CD4-positive, alpha-beta memory T cell (primary cell): Measurements from ENCODE around the gene GJA4. TPM values are rescaled to one million over a fixed set of nuclear protein-coding genes. Genes with fewer than 3 reads are reported as not detected.

Experiments used
- CTCF ChIA-PET: fragments of 350-600 bp; sonication (Branson Sonifier 250); formaldehyde crosslinking; loops from one replicate; lab custom pipeline; 2021; ENCODE audit warnings: inconsistent platforms; ENCODE audit not compliant: partially characterized antibody; lab: Charles Lee
- POLR2A ChIA-PET: fragments of 350-600 bp; sonication (Branson Sonifier 250); formaldehyde crosslinking; loops from one replicate; lab custom pipeline; 2021; ENCODE audit not compliant: partially characterized antibody; lab: Charles Lee
- DNase-seq, 5 donors: peaks; one replicate each; pipeline versions ENCODE4 v3.0.0 to v3.0.0-alpha.2; 2020 to 2022; ENCODE audit warnings: mixed read lengths in 1 of 5
- H3K27ac ChIP-seq: one replicate; pipeline ENCODE4 v1.7.0; 2013; ENCODE audit warnings: low read depth, low read length
- H3K27me3 ChIP-seq: 2 replicates; pipeline ENCODE4 v1.7.0; 2013; ENCODE audit warnings: mild to moderate bottlenecking, low read length, moderate library complexity; ENCODE audit not compliant: insufficient read depth
- H3K36me3 ChIP-seq: 2 replicates; pipeline ENCODE4 v1.7.0; 2013; ENCODE audit warnings: mild to moderate bottlenecking, low read length, moderate library complexity; ENCODE audit not compliant: insufficient read depth
- H3K4me1 ChIP-seq: 2 replicates; pipeline ENCODE4 v1.7.0; 2013; ENCODE audit warnings: mild to moderate bottlenecking, low read length, moderate library complexity; ENCODE audit not compliant: insufficient read depth
- H3K4me3 ChIP-seq, 2 donors: one replicate each; pipeline ENCODE4 v1.7.0; 2013; ENCODE audit warnings: low read length in 2 of 2, mild to moderate bottlenecking in 1 of 2
- H3K9me3 ChIP-seq, 2 donors: one replicate each; pipeline ENCODE4 v1.7.0; 2013; ENCODE audit warnings: low read length in 2 of 2, control low read depth in 1 of 2; ENCODE audit not compliant: control insufficient read depth in 1 of 2
- H3K27ac Mint-ChIP-seq, 7 donors: one replicate each; pipeline ENCODE4 v1.8.0; 2020 to 2021; ENCODE audit warnings: mixed read lengths in 7 of 7, mild to moderate bottlenecking in 6 of 7, inconsistent platforms in 3 of 7, moderate library complexity in 3 of 7
- H3K27me3 Mint-ChIP-seq, 2 donors: one replicate each; pipeline ENCODE4 v1.8.0; 2020 to 2021; ENCODE audit warnings: mixed read lengths in 2 of 2
- H3K36me3 Mint-ChIP-seq, 2 donors: one replicate each; pipeline ENCODE4 v1.8.0; 2020 to 2021; ENCODE audit warnings: mixed read lengths in 2 of 2, inconsistent platforms in 1 of 2, mild to moderate bottlenecking in 1 of 2
- H3K4me1 Mint-ChIP-seq, 4 donors: one replicate each; pipeline ENCODE4 v1.8.0; 2020 to 2021; ENCODE audit warnings: mixed read lengths in 4 of 4, mild to moderate bottlenecking in 1 of 4
- H3K4me3 Mint-ChIP-seq, 8 donors: one replicate each; pipeline ENCODE4 v1.8.0; 2020 to 2021; ENCODE audit warnings: mixed read lengths in 8 of 8, mild to moderate bottlenecking in 7 of 8, moderate library complexity in 6 of 8, inconsistent platforms in 3 of 8
- H3K9me3 Mint-ChIP-seq, 8 donors: one replicate each; pipeline ENCODE4 v1.8.0; 2020 to 2021; ENCODE audit warnings: mixed read lengths in 8 of 8, mild to moderate bottlenecking in 5 of 8, inconsistent platforms in 3 of 8, moderate library complexity in 1 of 8
- intact Hi-C: fragments of 100-400 bp; cut with micrococcal nuclease; formaldehyde crosslinking; loops from one replicate; pipeline ENCODE4 v1.15.1; 2023
- polyA plus RNA-seq, 2 donors: library from polyadenylated mRNA; unstranded; fragments of 300-500 nt; fragmentation: Illumina TruSeq; gene quantifications; one replicate each; pipeline ENCODE4 v1.2.3, GENCODE V29; 2021
- total RNA-seq, 2 experiments: library from RNA; stranded (reverse); gene quantifications; one replicate each; pipeline ENCODE4 v1.2.3, GENCODE V29; 2021

The GJA4 gene
- total and polyA plus RNA-seq, 4 experiments from 2014 or later, result not detected

GRCh38 chr1:34759503-34760357 lies 33.1 kb upstream of the GJA4 start, which contains the start of gene GJB4:
TSS of gene GJB4 (plus strand) at chr1:34759740. CDS start at chr1:34761255, 1,515 bp downstream.
- intact Hi-C loops, result no loop called here
- no peaks in the 10 kb centered on the region for H3K36me3 ChIP-seq
- Mint-ChIP-seq H3K27ac (no peak within 1 kb of the TSS), H3K36me3 (no peaks in the 10 kb centered on the region), H3K9me3 (no peaks in the 10 kb centered on the region), H3K4me3 (no peak within 1 kb of the TSS), H3K27me3 (peaks cover 15 to 20% of the 10 kb centered on the region in 2 donors), H3K4me1 (no peaks in the 10 kb centered on the region)
- no peak within 1 kb of the TSS for H3K4me3 ChIP-seq
- no peak for DNase-seq
- POLR2A ChIA-PET, result no interaction called here
- no peaks in the 10 kb centered on the region for H3K27me3 ChIP-seq
- no peaks in the 10 kb centered on the region for H3K4me1 ChIP-seq
- CTCF ChIA-PET, result no interaction called here
- no peak within 1 kb of the TSS for H3K27ac ChIP-seq
- no peaks in the 10 kb centered on the region for H3K9me3 ChIP-seq

GRCh38 chr1:34761176-34761761 lies 31.5 kb upstream of the GJA4 start:
- no peaks in the 10 kb centered on the region for H3K36me3 Mint-ChIP-seq
- CTCF ChIA-PET, result no interaction called here
- Histone ChIP-seq H3K4me1 (no peaks in the 10 kb centered on the region), H3K27ac (no peak overlapping the region), H3K27me3 (no peaks in the 10 kb centered on the region), H3K36me3 (no peaks in the 10 kb centered on the region), H3K4me3 (no peak overlapping the region), H3K9me3 (no peaks in the 10 kb centered on the region)
- H3K9me3 Mint-ChIP-seq, result no peaks in the 10 kb centered on the region
- H3K4me1 Mint-ChIP-seq, result no peaks in the 10 kb centered on the region
- intact Hi-C loops, result no loop called here
- peaks cover 15 to 20% of the 10 kb centered on the region in 2 donors for H3K27me3 Mint-ChIP-seq
- H3K4me3 Mint-ChIP-seq, result no peak overlapping the region
- H3K27ac Mint-ChIP-seq, result no peak overlapping the region
- DNase-seq, result no peak
- POLR2A ChIA-PET, result no interaction called here

GRCh38 chr1:34761776-34762307 lies 31.0 kb upstream of the GJA4 start:
- H3K4me3 ChIP-seq, result no peak overlapping the region
- Mint-ChIP-seq H3K4me3 (no peak overlapping the region), H3K36me3 (no peaks in the 10 kb centered on the region), H3K4me1 (no peaks in the 10 kb centered on the region), H3K27me3 (peaks cover 15 to 20% of the 10 kb centered on the region in 2 donors), H3K9me3 (no peaks in the 10 kb centered on the region), H3K27ac (no peak overlapping the region)
- no peaks in the 10 kb centered on the region for H3K27me3 ChIP-seq
- no peaks in the 10 kb centered on the region for H3K4me1 ChIP-seq
- no peak for DNase-seq
- no peaks in the 10 kb centered on the region for H3K36me3 ChIP-seq
- intact Hi-C loops, result no loop called here
- no peak overlapping the region for H3K27ac ChIP-seq
- CTCF ChIA-PET, result no interaction called here
- H3K9me3 ChIP-seq, result no peaks in the 10 kb centered on the region
- POLR2A ChIA-PET, result no interaction called here

- no peak for DNase-seq
- ChIA-PET POLR2A (no interaction called here), CTCF (no interaction called here)
- Mint-ChIP-seq H3K4me1 (no peaks in the 10 kb centered on the region), H3K9me3 (no peaks in the 10 kb centered on the region), H3K36me3 (no peaks in the 10 kb centered on the region), H3K27ac (no peak overlapping the region), H3K27me3 (peaks cover 15 to 19% of the 10 kb centered on the region in 2 donors), H3K4me3 (no peak overlapping the region)
- no peak overlapping the region for H3K27ac ChIP-seq
- intact Hi-C loops, result no loop called here
- H3K4me1 ChIP-seq, result no peaks in the 10 kb centered on the region
- no peaks in the 10 kb centered on the region for H3K36me3 ChIP-seq
- no peak overlapping the region for H3K4me3 ChIP-seq
- no peaks in the 10 kb centered on the region for H3K9me3 ChIP-seq
- no peaks in the 10 kb centered on the region for H3K27me3 ChIP-seq
These were observed 30.2 kb upstream of the GJA4 start for GRCh38 chr1:34762474-34763141.

GRCh38 chr1:34763142-34763781 lies 29.5 kb upstream of the GJA4 start:
- POLR2A ChIA-PET, result no interaction called here
- H3K9me3 ChIP-seq, result no peaks in the 10 kb centered on the region
- H3K36me3 Mint-ChIP-seq, result no peaks in the 10 kb centered on the region
- intact Hi-C loops, result no loop called here
- H3K4me3 Mint-ChIP-seq, result no peak overlapping the region
- peaks cover 11 to 15% of the 10 kb centered on the region in 2 donors for H3K27me3 Mint-ChIP-seq
- H3K27ac Mint-ChIP-seq, result no peak overlapping the region
- H3K4me3 ChIP-seq, result no peak overlapping the region
- no peaks in the 10 kb centered on the region for H3K4me1 Mint-ChIP-seq
- H3K27ac ChIP-seq, result no peak overlapping the region
- no peaks in the 10 kb centered on the region for H3K4me1 ChIP-seq
- H3K9me3 Mint-ChIP-seq, result no peaks in the 10 kb centered on the region
- H3K36me3 ChIP-seq, result no peaks in the 10 kb centered on the region
- CTCF ChIA-PET, result no interaction called here
- DNase-seq, result no peak
- H3K27me3 ChIP-seq, result no peaks in the 10 kb centered on the region

- H3K4me1 Mint-ChIP-seq, result no peaks in the 10 kb centered on the region
- H3K36me3 ChIP-seq, result no peaks in the 10 kb centered on the region
- POLR2A ChIA-PET, result no interaction called here
- H3K36me3 Mint-ChIP-seq, result no peaks in the 10 kb centered on the region
- H3K4me1 ChIP-seq, result no peaks in the 10 kb centered on the region
- no peak overlapping the region for H3K4me3 Mint-ChIP-seq
- no peaks in the 10 kb centered on the region for H3K27me3 ChIP-seq
- CTCF ChIA-PET, result no interaction called here
- H3K27ac Mint-ChIP-seq, result no peak overlapping the region
- H3K27me3 Mint-ChIP-seq, result no peaks in the 10 kb centered on the region
- no peaks in the 10 kb centered on the region for H3K9me3 Mint-ChIP-seq
- no peak overlapping the region for H3K4me3 ChIP-seq
- H3K9me3 ChIP-seq, result no peaks in the 10 kb centered on the region
- intact Hi-C loops, result no loop called here
- no peak overlapping the region for H3K27ac ChIP-seq
- DNase-seq, result no peak
These were observed 23.9 kb upstream of the GJA4 start for GRCh38 chr1:34768856-34769255.
